Spleen (tissue), 7 donors: ENCODE measurements around the gene PRR22.

Source experiments
- CTCF ChIP-seq, 11 experiments: fragments of 200-600 bp in 7 of 11; fragments of 450-650 bp in 4 of 11; sonication (generic) in 4 of 11; IDR thresholded peaks in 8 of 11; conservative IDR thresholded peaks in 3 of 11; 1 replicate in 7 of 11; 2 replicates in 4 of 11; pipeline versions ENCODE4 v1.4.0 to v1.8.0; 2016 to 2021; ENCODE audit warnings: antibody characterized with exemption in 11 of 11, inconsistent platforms in 4 of 11, mild to moderate bottlenecking in 1 of 11
- POLR2A ChIP-seq, 3 donors: fragments of 450-650 bp; IDR thresholded peaks; one replicate each; pipeline ENCODE4 v1.5.1; 2017; ENCODE audit warnings: antibody characterized with exemption in 3 of 3, mild to moderate bottlenecking in 1 of 3
- donor health status: DM: no; HTN: no; CAD: no; lungs with moderate emphysema.
- donor health status: DM: no; HTN: no; CAD: no.
- donor health status: DM: no; HTN: no; CAD: no.

- TF ChIP-seq POLR2A (IDR thresholded peaks at IDR 0.05) (no peak), CTCF (IDR thresholded peaks at IDR 0.05 in 8 of 11, conservative IDR thresholded peaks at IDR 0.05 in 3 of 11) (no peak)
These were observed 9.6 kb downstream of the PRR22 start for GRCh38 chr19:5774921-5775320.
